ENCODE measurements around the gene TBC1D5. TPM values are rescaled to one million over a fixed set of nuclear protein-coding genes. Genes with fewer than 3 reads are reported as not detected.

Gene TBC1D5
- total RNA-seq, 1 donor from 2014 or later, result 75.6 TPM

- DNase-seq (no peak), ATAC-seq (no peak)
- H3K27ac ChIP-seq, result no peak overlapping the region
- intact Hi-C loops (cut with DNase I), result no loop called here
- H3K9me3 ChIP-seq, result no peaks in the 10 kb centered on the region
- no peak for TF ChIP-seq CTCF (IDR thresholded peaks at IDR 0.05)
- H3K36me3 ChIP-seq, result no peaks in the 10 kb centered on the region
- H3K4me1 ChIP-seq, result no peaks in the 10 kb centered on the region
- H3K4me3 ChIP-seq, result no peak overlapping the region
- H3K27me3 ChIP-seq (ENCODE audit: low read depth), result no peaks in the 10 kb centered on the region
Measured at GRCh38 chr3:17301271-17301670, 441.2 kb downstream of the TBC1D5 start.

- intact Hi-C loops (cut with DNase I), result no loop called here
Measured at GRCh38 chr3:17300441-17300840, 442.0 kb downstream of the TBC1D5 start.

GRCh38 chr3:17298038-17298437 lies 444.4 kb downstream of the TBC1D5 start:
- Histone ChIP-seq H3K4me3 (no peak overlapping the region), H3K4me1 (no peaks in the 10 kb centered on the region), H3K27ac (no peak overlapping the region), H3K27me3 (ENCODE audit: low read depth) (no peaks in the 10 kb centered on the region), H3K9me3 (no peaks in the 10 kb centered on the region), H3K36me3 (no peaks in the 10 kb centered on the region)
- no peak for ATAC-seq
- intact Hi-C loops (cut with DNase I), result no loop called here
- DNase-seq, result no peak
- TF ChIP-seq CTCF (IDR thresholded peaks at IDR 0.05), result no peak

More at GRCh38 chr3:17300441-17300840, 442.0 kb downstream of the TBC1D5 start:
- H3K27me3 ChIP-seq (ENCODE audit: low read depth), result no peaks in the 10 kb centered on the region
- H3K27ac ChIP-seq, result no peak overlapping the region
- H3K4me1 ChIP-seq, result no peaks in the 10 kb centered on the region
- TF ChIP-seq CTCF (IDR thresholded peaks at IDR 0.05), result no peak
- H3K4me3 ChIP-seq, result no peak overlapping the region
- DNase-seq (no peak), ATAC-seq (no peak)
- H3K9me3 ChIP-seq, result no peaks in the 10 kb centered on the region
- H3K36me3 ChIP-seq, result no peaks in the 10 kb centered on the region

- Histone ChIP-seq H3K27ac (no peak overlapping the region), H3K4me1 (no peaks in the 10 kb centered on the region), H3K36me3 (peaks cover 10% of the 10 kb centered on the region), H3K27me3 (ENCODE audit: low read depth) (no peaks in the 10 kb centered on the region), H3K4me3 (no peak overlapping the region), H3K9me3 (no peaks in the 10 kb centered on the region)
- ATAC-seq (no peak), DNase-seq (no peak)
- TF ChIP-seq CTCF (IDR thresholded peaks at IDR 0.05), result no peak
- intact Hi-C loops (cut with DNase I), result no loop called here
Measured at GRCh38 chr3:17292556-17292955, 449.9 kb downstream of the TBC1D5 start.

- DNase-seq, result no peak
- TF ChIP-seq CTCF (IDR thresholded peaks at IDR 0.05), result no peak
- no peak for ATAC-seq
- intact Hi-C loops (cut with DNase I), result no loop called here
- Histone ChIP-seq H3K4me3 (no peak overlapping the region), H3K9me3 (no peaks in the 10 kb centered on the region), H3K36me3 (peaks cover 10% of the 10 kb centered on the region), H3K4me1 (no peaks in the 10 kb centered on the region), H3K27ac (no peak overlapping the region), H3K27me3 (ENCODE audit: low read depth) (no peaks in the 10 kb centered on the region)
Measured at GRCh38 chr3:17290894-17291293, 451.5 kb downstream of the TBC1D5 start.
